NCI-H1436 treated with DMSO at 0.1 percent for 48 hours (cell line): ENCODE data around the gene PPP1R9B.

Source experiments
- DNase-seq: peaks from one replicate; lab custom pipeline; 2025; lab: John Stamatoyannopoulos, UW

The PPP1R9B gene

DNA sequence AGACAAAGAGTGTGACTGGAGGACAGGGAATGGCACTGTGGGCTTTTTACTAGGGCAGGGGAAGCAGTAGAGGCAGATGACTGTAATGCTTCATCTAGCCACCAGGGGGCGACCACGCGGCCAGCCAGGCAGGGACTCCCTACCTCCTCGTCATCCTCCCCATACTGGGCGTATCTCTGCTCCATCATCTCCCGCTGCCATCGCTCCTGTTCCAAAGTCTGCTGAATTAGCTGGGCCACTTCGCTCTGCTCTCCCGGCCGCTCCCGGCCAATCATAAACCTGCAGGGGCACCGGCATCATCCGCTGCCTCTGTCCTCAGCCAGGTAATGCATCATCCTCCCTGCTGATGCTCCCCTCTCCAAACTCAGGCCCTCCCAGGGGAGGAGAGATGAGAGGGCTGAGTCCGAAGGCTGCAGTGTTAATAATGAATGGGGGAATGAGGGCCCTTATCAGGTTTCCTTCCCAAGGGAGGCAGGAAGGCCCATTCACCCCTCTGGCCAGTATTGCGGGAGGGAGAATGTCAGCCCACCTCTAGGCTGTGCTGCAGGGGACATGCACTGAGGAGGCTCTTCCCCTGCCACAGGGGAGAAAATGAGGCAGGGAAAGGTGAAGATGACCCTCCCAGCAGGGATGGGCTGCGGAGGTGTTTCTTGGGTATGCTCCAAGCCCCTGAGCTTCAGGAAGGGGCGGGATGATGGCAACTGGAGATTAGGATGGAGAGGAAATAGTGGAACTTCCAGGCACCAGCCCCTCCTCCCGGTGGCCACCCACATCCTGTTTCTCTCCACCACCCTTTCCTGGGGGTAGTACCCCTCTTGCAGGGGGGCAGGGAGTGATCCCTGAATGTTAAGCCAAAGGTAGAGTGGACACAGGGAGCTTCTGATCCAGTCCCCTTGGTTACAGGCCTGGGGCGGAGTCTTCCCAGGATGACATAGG is 10.3 kb downstream of the PPP1R9B start:
- DNase-seq = no peak

DNA sequence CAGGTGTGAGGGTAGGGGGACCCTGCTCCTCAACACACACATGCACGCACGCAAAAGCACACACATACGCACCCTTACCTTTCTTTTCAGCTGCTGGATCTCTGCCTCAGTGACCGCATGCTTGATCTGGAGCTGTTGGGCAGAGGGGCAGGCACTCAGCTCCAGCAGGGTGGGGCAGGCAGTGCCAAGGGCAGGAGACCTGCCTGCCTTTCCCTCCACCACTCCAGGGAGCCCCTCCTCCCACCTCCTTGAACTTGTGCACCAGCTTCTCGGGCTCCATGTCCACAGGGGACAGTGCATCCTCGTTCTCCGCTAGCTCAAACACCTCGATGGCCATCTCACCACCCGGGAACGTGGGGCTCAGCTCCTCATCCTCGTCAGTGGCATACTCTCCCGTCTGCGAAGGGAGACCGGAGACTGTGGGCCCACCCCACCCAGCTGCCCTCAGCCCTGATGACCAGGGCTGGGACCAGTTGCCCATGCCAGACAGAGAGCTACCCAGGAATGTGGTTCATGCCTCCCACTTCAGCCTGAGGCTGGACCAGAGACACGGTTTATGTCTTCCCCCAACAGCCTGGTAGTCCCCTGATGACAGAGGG is 11.2 kb downstream of the PPP1R9B start:
- DNase-seq = no peak

DNA sequence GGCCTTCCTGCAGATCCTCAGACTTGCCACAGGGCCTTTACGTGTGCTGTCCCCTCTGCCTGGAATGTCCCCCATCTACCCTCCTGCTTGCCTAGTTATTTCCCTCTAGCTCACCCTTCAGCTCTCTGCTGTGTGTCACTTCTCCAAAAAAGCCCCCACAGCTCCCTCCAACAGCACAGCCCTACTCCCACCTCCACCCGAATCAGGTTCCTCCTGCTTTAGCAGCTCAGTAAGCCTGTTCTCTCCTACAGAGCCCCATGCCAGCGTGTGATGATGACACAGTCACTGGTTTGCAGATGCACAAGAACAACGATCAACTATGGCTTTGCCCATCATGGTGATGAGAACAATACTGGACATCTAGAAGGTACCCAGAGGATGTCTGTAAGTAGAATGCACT is 13.4 kb downstream of the PPP1R9B start:
- no peak for DNase-seq

DNA sequence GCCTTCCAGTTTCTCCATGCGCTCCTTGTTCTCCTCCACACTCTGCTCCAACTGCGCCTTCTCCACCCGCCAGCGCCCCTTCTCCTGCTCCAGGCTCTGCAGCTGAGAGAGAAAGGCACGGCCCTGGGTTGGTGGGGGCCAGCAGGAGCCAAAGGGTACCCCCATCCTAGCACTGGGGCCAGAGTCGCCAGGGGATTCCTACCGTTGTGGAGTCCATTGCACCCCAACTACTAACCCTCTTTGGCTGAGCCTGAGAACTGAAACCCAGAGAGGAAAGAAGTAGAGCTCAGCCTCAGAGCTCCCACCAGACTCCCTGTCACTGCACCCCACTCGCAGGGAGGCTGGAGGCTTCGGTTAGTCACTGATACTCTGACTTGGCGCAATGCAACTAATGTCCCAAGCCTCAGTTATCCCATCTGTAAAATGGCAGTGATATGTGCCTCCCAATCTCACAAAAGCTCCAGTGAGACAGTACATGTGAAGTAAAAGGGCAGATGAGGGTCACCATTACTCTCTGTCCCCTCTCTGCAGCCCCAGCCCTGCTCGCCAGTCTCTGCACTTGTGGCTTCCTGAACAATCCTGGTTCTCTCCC is 14.3 kb downstream of the PPP1R9B start:
- no peak for DNase-seq

DNA sequence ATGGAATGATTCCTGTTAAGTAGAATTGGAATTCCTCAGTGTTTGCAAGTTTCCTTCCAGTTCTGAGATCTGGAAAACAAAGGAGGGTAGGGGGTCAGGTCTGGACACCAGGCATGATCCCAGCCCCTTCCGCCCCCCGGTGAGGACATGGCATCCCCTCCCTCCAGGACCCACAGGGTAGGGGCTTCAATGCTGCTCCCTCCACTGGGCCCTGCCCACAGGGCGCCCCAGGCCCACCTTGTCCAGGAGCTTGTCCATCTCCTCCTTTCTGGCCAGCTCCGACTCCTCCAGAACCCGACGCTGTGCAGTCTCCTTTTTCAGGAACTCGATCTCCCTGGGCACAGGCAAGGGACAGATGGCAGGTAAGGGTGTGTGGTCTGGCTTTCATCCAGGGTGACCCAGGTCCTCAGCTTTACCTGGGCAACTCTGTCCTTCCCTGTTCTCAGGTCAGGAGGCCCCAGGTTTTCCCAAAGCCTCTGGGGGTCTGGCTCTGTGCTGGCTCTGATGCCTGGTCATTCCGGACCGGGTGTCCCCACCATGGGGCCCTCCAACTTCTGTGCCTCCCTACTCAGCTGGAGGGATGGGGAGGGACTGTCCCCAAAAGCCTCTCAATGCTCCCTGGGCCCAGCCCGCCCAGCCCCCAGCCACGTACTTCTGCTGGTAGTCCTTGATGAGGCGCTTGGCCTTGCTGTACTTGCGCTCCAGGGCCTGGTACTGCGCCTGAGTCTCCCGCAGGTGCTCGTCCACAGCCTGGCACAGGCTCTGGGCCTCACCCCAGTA is 15.0 kb downstream of the PPP1R9B start:
- DNase-seq = no peak

DNA sequence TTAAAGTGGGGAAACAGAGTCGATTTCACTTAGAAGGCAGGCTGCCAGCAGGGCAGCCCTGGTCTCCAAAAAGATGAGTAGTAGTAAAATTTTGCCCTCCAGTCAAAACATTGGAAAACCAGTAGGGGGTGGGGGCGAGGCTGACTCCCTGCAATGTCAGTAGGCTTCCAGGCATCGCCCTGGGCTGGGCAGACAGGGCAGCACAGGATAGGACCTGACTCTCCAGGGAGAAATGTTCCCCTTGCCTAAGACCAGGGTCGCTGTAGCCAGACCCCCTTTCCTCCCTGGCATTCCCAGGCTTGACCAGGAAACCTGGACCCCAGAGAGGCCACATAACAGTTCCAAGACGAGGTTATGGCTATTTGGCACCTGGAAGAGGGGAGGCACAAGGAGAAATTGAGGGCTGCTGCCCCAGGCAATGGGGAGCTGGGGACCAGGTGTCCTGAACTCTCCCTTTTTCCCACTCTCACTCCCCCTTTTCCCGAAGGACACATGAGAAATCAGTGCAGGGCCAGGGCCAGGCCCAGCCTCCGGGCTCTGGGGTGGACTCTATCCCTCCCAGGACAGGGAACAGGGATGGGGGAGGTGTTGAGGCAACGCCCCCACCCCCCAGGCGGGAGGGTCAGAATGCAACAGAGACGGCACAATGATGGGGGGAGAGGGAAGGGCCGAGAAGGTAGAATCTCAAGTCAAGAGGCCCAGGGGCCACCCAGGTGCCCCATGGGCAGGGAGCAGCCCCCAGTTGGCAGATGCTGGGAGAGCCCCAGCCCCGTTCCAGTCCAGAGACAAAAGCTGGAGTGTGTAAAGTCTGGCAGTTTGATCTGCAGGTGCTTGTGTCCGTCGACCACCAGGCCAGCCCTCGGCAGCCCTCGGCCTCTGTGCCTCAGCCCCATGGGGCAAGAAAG is 16.0 kb downstream of the PPP1R9B start:
- no peak for DNase-seq

DNA sequence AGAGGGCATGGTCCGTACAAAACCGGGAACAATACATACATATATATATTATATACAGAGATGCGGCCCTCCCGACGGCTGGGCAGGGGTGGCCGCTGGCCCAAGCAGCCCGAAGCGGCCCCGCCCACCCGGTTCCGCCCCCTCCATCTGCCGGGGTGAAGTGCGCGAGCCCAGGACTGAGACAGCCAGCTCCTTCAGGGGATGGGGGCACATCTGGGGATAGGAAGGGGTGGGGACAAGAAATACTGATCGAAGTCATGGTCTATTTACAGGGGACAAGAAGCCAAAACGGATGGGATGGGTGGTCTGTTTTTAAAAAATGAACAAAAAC is 16.7 kb downstream of the PPP1R9B start:
- DNase-seq = no peak

DNA sequence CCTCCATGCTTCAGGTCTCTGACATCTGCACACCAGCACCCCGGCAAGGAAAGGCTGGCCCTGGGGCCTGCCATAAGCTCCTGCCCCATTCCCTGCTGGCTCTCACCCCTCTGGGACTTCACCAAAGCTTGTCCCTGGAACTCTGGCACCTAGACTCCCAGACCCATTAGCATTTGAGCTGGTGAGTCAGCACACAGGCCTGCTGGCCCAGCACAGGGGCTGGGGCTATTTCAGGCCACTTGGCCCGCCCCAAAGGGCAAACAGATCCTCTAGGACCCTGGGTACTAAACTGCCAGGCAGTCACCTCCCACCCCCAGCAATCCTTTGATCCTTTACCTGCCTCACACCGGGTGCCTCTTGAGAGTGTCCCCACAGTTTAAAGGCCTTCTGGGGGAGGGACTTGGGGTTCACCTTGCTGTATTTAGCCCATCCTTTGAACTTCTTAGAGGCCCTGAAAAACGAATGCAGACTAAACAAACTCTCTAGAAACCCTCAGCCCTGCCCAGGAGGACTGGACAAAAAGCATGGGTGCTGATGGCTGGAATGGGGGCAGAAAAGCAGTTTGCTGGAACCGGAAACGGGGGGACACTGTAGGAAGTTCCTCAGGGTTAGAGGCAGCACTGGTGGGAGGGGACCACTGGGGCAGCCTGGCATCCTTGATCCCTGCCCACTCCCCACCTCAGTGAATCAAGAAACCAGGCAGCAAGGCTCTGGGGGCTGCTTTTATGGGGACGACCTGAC is 17.3 kb downstream of the PPP1R9B start:
- no peak for DNase-seq

DNA sequence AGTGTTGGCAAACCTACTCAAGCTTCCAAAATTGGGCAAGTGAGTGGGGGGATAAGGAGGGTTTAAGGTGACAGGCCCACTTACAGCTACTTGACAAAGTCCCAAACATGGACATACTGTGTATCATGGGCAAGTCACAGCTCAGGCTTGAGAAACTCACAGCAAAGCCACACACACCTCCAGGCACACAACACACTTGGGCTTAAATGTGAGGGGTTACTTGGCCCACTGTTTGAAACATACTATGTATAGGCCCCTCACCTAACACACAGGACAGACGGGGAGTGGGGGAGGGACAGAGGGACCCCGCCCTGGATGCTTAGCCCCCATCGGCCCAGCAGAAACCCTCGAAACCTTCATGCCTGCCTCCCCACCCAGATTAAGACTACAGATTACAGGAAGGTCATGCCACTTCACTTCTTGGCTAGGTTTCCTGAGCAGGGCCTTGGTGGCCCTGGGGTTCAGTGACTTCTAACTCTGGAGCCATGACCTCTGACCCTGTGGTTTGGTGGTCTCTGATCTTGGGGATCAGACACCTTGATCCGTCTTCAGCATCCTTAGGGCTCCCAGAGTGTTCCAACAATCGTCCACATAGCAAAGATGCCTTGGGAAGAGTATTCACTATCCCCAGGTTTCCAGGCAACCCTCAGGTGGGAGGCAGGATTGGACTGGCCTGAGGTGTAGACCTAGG is 18.2 kb downstream of the PPP1R9B start:
- no peak for DNase-seq

DNA sequence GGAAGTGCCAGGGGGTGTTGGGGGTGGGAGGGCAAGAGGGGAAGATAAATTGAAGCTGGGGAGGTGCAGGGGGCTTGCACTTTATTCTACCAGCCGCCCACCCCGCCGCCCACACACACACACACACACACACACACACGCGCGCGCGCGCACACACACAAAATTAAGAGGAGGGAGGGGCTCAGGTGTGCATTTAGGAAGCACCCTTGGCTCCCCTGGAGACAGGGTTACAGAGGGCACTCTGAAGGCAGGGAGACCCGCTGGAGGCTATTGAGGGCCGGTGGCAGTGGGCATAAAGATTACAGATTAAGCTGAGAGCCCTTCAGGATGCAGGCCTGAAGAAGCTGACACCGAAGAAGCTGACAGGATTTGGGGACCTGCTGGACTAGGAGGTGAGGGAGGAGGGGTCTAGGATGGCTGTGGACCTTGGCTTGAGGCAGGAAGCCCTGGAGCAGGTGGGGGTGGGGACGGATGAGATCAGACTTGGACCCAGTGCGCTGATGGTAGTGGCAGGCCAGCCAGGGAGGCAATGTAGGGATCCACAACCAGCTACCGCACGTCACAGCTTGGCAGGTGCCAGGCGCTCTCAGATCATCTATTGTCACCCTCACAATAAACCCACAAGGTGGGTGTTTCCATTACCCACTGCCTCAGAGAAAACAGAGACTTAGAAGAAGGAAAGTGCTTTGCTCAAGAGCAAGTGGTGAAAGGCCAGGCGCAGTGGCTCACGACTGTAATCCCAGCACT is 19.7 kb downstream of the PPP1R9B start:
- DNase-seq = peak; percentile 58

DNA sequence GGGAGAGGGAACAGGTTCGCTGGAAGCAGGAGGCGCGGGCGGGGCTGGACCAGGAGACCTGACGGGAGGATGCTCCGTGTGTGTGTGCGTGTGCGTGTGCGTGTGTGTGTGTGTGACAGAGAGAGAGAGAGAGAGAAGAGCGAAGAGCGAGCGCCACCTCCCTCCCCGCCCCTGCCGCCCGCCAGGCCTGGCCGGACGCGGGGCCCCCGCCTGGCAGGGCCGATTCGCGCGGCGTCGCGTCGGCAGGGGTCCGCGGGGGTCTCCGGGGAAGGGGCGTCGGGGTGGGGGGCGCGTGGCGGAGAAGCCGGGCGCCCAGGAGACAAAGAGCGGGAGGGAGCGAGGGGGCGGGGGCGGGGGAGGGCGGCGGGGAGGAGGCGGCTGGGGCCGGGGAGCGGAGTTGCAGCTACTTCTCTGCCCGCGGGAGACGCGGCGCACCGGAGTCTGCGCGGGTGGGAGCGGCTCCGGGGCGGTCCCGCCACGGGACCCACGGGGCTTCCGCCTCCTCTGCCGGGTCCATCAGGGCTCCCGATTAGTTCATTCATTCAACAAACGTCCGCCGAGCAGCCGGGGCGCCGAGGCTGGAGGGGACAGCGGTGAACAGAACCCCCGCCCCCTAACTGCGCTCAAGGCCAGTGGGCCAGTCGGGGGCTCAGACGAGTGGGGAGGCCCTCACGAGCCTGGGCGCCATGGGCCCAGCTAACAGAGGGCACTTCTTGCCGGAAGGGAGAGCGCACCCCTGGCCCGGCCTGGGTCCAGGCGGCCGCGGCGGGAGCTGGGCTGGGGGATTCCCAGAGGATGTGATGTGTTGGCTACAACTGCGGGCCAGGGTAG is 20.5 kb downstream of the PPP1R9B start, which contains the start of gene SAMD14:
Gene SAMD14, minus strand, starts transcription at position 433 of the 831 bp plus-strand sequence. CDS start 5,201 bp downstream, outside the sequence.
- no peak for DNase-seq

DNA sequence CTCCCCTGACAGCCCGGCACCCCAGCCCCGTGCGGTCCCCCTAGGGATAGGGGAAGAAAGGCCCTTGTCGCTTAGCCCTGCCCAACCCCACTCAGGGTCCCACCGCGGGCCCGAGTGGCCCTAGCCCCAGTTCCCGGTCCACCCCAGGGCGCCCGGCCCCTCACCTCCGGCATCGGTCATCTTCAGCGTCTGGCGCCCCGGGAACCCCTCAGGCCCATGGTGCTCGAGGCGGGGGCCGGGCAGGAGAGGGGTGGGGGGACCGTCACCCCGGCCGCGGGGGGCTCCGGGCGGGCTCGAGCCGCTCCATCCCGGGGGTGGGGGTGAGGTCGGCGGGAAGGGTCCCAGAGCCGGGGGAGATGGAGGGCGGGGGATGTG is 21.1 kb downstream of the PPP1R9B start:
- DNase-seq = no peak

DNA sequence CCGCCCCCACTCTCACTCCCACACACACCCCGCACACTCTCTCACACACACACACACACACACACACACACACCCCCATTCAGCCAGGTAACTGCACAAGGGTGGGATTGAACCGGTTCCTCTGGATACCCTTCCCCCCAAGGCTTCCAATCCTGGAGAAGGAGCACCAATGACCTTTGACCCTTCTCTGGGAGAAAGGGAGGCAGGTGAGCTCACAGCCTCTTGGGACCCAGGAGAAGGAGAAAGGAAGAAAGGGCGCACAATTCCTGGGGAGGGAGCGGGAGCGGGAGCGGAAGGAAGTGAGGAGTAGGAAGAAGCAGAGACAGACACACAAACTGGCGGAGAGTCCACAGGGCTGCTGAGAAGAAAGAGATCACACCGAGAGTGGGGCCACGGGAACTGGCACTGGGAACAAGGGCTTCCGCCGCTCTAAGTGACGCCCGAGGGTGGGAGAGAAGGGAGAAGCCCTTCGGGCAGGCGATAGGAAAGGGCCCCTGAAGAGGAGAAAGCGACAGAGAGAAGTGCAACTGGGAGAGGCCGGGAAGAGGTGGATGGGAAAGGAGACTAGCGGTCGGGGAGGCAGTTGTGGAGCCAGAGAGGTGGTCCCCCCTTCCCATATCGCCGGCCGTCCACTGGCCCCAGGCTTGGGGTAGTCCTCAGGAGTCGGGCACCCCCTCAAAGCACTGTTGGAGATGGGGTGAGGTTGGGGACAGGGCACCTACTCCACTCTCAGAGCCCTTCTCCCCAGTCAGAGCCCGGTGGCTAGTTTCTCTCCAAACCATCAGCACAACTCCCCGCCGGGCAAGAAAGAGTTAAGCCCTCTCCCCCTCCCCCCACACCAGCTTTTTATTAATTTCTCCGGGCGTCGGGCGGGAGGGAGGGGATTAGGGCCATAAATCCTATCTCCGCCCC is 21.8 kb downstream of the PPP1R9B start:
- DNase-seq = no peak

DNA sequence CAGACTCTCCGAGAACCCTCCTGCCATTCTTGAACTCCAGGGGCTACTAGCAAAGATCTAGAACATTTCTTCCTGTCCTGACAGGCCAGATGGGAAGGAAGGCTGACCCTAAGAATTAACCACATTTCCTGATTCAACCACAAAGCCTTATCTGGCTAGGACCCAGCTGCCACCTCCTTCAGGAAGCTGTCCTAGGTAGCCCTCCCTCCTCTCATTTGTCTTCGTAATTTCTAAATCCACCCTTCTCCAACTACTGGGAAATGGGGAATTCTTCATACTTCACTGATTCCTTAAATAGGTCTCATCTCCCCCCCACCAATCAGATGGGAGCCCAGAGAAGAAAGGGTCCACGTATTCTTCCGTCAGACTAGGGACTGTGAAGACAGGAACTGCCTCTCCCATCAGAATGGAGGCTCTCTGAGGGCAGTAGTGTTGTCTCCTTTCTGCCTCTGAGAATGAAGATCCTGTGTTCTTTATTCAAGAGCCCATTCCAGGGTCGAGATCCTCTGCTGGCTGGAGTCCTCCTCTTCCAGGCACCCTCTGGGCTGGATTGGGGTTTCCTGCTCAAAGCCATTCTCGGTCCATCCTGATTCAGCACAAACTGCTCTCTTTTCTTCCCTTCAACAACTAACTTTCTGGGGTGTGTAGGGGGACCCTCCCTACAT is 22.6 kb downstream of the PPP1R9B start:
- no peak for DNase-seq

DNA sequence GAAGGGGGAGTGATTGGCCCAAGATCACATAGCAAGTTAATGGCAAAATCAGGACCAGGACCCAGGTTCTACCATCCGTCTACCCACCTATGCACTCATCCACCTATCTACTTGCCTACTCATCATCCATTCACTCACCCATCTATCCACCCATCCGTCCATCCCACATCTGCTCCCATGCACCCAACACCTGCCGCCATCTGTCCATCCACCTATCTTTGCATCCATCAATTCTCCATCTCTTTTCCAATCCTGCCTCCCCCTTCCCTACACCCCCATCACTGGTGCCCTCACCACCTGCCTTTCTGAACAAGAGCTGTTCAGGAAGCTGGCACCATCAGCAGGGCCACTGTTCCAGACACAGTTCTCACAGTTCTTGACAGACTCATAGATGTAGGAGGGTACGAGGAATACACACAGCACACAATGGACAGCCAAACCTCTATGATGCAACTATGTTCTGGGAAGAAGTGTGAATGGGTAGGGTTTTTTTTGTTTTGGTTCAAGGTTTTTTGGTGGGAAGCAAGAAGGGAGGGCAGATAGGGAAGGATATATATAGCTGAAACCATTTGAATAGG is 25.0 kb downstream of the PPP1R9B start:
- DNase-seq = no peak

DNA sequence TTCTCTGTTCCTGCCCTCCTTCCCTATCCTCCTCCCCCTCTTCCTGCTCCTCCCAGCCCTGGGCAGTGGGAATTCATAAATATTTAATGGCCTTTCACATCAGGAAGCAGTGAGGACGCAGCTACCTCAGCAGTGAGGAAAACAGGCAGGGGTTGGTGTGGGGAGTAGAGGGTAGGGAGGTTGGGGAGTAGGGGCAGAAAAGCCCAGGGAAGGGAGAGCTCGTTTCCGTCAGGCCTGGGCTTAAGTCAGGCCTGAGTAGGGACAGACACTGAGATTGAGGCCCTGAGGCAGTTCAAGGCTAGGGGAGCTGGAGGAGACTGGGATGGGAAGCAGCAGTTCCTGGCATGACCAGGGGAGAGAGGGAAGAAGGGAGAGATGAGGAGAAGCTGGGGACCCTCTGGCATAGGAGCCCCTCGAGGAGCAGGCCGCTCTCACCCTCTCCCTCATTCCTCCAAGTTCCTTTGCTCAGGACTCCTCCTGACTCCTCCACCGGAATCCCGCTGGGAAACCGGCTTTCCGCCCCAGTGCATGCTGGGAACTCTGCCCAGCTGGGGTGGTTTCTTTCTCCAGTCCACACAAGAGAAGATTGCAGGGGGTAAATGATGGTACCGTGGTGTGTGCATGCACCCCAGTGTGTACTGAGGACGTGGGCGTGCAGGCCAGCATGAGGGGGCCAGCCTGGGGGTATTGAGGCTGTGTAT is 26.7 kb downstream of the PPP1R9B start:
- no peak for DNase-seq
